Ovary (tissue), 3 donors: Measurements from ENCODE around the gene ROBO4.

Experiments used
- CTCF ChIP-seq, 3 donors: fragments of 450-650 bp in 2 of 3; fragments of 200-600 bp in 1 of 3; IDR thresholded peaks; one replicate each; pipeline versions ENCODE4 v1.5.1 to v1.8.0; 2016 to 2022; ENCODE audit warnings: antibody characterized with exemption in 3 of 3, mild to moderate bottlenecking in 1 of 3
- EP300 ChIP-seq: sonication (generic); formaldehyde crosslinking; IDR thresholded peaks from one replicate; pipeline ENCODE4 v1.6.1; 2017; ENCODE audit warnings: antibody characterized with exemption
- POLR2A ChIP-seq: fragments of 450-650 bp; IDR thresholded peaks from one replicate; pipeline ENCODE4 v1.6.1; 2017; ENCODE audit warnings: antibody characterized with exemption, mild to moderate bottlenecking, moderate library complexity
- donor health status: DM: no; HTN: no; CAD: no.

GRCh38 chr11:124875943-124876817 is 21.5 kb downstream of the ROBO4 start:
- peak; percentile 94 to 95 (median 94) for TF ChIP-seq CTCF (IDR thresholded peaks at IDR 0.05)
- peak; percentile 47 for TF ChIP-seq POLR2A
- no peak for TF ChIP-seq EP300
